Vagina (tissue), 2 donors: ENCODE results near the gene NAGLU.
"Not testable (repeated sequence)": the region's sequence is repeated elsewhere in the genome, so short reads cannot be mapped to it uniquely, and the experiment has no call there.

ENCODE experiments used
- POLR2A ChIP-seq, 2 donors: fragments of 450-650 bp; IDR thresholded peaks; one replicate each; pipeline ENCODE4 v1.6.1; 2017; ENCODE audit warnings: antibody characterized with exemption in 2 of 2, mild to moderate bottlenecking in 2 of 2, moderate library complexity in 2 of 2
- POLR2AphosphoS5 ChIP-seq, 2 donors: sonication (generic); formaldehyde crosslinking; IDR thresholded peaks; one replicate each; pipeline ENCODE4 v1.9.0; 2017; ENCODE audit warnings: antibody characterized with exemption in 2 of 2, mild to moderate bottlenecking in 2 of 2, low read depth in 1 of 2; ENCODE audit not compliant: insufficient read depth in 1 of 2
- TF ChIP-seq, protein P1 (sequence below), 3 experiments: fragments of 450-650 bp in 2 of 3; fragments of 200-600 bp in 1 of 3; sonication (generic) in 1 of 3; IDR thresholded peaks; one replicate each; pipeline ENCODE4 v1.5.1; 2017 to 2019; ENCODE audit warnings: antibody characterized with exemption in 3 of 3, mild to moderate bottlenecking in 2 of 3, moderate library complexity in 2 of 3

DNA sequence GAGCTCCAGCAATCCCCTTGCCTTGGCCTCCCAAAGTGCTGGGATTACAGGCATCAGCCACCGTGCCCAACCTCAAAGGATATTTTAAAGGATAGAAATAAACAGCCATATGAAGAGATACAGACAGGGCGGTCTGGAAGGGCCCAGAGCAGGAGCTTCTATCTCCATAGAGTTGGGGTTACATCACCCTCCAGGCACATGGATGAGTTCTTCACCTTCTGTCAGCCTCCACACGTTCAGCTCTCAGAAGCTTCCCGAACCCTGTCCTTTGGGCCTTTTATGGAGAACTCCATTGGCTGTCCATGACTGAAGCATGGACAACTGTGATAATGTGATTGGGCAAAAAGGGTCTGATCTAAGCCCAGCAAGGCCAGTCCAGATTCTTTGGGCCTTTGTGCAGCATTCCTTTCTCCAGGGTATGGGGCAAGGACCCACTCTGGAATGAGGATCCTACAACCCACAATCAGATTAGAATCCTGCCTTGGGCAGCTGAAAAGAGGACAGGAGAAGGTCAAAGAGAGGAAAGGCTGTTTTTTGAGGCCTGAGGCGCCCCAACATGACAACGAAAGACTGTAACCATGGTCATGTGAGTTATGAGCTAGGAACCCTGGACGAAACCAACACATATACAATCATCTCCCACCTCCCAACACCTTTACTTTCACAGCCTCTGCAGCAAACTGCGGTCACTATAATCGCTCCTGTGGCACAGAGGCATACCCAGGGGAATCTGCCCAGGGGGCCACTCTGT is 9.9 kb downstream of the NAGLU start:
- TF ChIP-seq, protein P1, sequence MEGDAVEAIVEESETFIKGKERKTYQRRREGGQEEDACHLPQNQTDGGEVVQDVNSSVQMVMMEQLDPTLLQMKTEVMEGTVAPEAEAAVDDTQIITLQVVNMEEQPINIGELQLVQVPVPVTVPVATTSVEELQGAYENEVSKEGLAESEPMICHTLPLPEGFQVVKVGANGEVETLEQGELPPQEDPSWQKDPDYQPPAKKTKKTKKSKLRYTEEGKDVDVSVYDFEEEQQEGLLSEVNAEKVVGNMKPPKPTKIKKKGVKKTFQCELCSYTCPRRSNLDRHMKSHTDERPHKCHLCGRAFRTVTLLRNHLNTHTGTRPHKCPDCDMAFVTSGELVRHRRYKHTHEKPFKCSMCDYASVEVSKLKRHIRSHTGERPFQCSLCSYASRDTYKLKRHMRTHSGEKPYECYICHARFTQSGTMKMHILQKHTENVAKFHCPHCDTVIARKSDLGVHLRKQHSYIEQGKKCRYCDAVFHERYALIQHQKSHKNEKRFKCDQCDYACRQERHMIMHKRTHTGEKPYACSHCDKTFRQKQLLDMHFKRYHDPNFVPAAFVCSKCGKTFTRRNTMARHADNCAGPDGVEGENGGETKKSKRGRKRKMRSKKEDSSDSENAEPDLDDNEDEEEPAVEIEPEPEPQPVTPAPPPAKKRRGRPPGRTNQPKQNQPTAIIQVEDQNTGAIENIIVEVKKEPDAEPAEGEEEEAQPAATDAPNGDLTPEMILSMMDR (IDR thresholded peaks at IDR 0.05): not testable (repeated sequence)
- TF ChIP-seq POLR2A (IDR thresholded peaks at IDR 0.05); POLR2AphosphoS5 (IDR thresholded peaks at IDR 0.05; ENCODE audit: insufficient read depth in 1 of 2, low read depth in 1 of 2): not testable (repeated sequence)
